H1 (cell line): ENCODE data around the gene LRBA. TPM values are rescaled to one million over a fixed set of nuclear protein-coding genes. Genes with fewer than 3 reads are reported as not detected.

Experiments
- CTCF ChIA-PET: fragments of 300-600 bp; sonication (Branson Sonifier 250); formaldehyde crosslinking; loops from one replicate; lab custom pipeline; 2021; ENCODE audit not compliant: partially characterized antibody; lab: Charles Lee
- POLR2A ChIA-PET: fragments of 300-600 bp; sonication (Branson Sonifier 250); formaldehyde crosslinking; loops from one replicate; lab custom pipeline; 2021; ENCODE audit warnings: inconsistent platforms; ENCODE audit not compliant: partially characterized antibody; lab: Charles Lee
- DNase-seq, 2 experiments: peaks; one replicate each; pipeline versions ENCODE4 v3.0.0 to v3.0.0-alpha.2; 2010 to 2022; ENCODE audit warnings: low spot score in 2 of 2, low read depth in 1 of 2, mixed read lengths in 1 of 2
- FAIRE-seq: peaks from 2 replicates; lab custom pipeline; 2011; peaks lifted over from hg19 to GRCh38; lab: Jason Lieb, UNC
- H2AFZ ChIP-seq: 2 replicates; pipeline ENCODE4 v1.8.1; 2012; ENCODE audit warnings: low read length, inconsistent platforms
- H2AK5ac ChIP-seq: 2 replicates; pipeline ENCODE4 v1.6.1; 2013; ENCODE audit warnings: low read depth, low read length
- H2BK120ac ChIP-seq: replicated peaks from 2 replicates; pipeline ENCODE3; 2013; ENCODE audit warnings: low read depth, low read length, inconsistent platforms
- H2BK12ac ChIP-seq: 2 replicates; pipeline ENCODE4 v1.6.1; 2013; ENCODE audit warnings: low read depth, low read length
- H2BK15ac ChIP-seq: 2 replicates; pipeline ENCODE4 v1.6.1; 2013; ENCODE audit warnings: low read length
- H2BK20ac ChIP-seq: 2 replicates; pipeline ENCODE4 v1.6.1; 2013; ENCODE audit warnings: low read length
- H2BK5ac ChIP-seq: 2 replicates; pipeline ENCODE4 v1.6.1; 2013; ENCODE audit warnings: low read depth, low read length
- H3K14ac ChIP-seq: 2 replicates; pipeline ENCODE4 v1.6.1; 2013; ENCODE audit warnings: inconsistent platforms; ENCODE audit not compliant: insufficient read length
- H3K18ac ChIP-seq: 2 replicates; pipeline ENCODE4 v1.6.1; 2013; ENCODE audit warnings: low read length; ENCODE audit errors: extremely low read depth
- H3K23ac ChIP-seq: 2 replicates; pipeline ENCODE4 v1.6.1; 2013; ENCODE audit warnings: inconsistent platforms; ENCODE audit not compliant: insufficient read length
- H3K23me2 ChIP-seq: 2 replicates; pipeline ENCODE4 v1.6.1; 2013; ENCODE audit warnings: low read depth, low read length
- H3K27ac ChIP-seq: 2 replicates; pipeline ENCODE4 v1.6.1; 2011; ENCODE audit warnings: low read depth, low read length, inconsistent platforms
- H3K27me3 ChIP-seq, 4 experiments: replicated peaks in 1 of 4; 1 replicate in 1 of 4; 2 replicates in 3 of 4; pipeline versions ENCODE4 v1.6.1 to v1.8.1; 2011 to 2013; ENCODE audit warnings: low read length in 3 of 4, mild to moderate bottlenecking in 3 of 4, inconsistent platforms in 2 of 4, mixed read lengths in 2 of 4, moderate library complexity in 1 of 4; ENCODE audit not compliant: control insufficient read depth in 3 of 4, insufficient read depth in 3 of 4; ENCODE audit errors: extremely low read depth in 1 of 4
- H3K36me3 ChIP-seq, 4 experiments: 2 replicates each; pipeline versions ENCODE4 v1.6.1 to v1.8.1; 2011 to 2013; ENCODE audit warnings: mild to moderate bottlenecking in 4 of 4, low read length in 3 of 4, moderate library complexity in 2 of 4, control low read depth in 1 of 4, inconsistent platforms in 1 of 4; ENCODE audit not compliant: insufficient read depth in 4 of 4, control insufficient read depth in 2 of 4
- H3K4ac ChIP-seq: replicated peaks from 2 replicates; pipeline ENCODE3; 2013; ENCODE audit warnings: low read length, low read depth, mixed read lengths, inconsistent platforms; ENCODE audit not compliant: insufficient read length
- H3K4me1 ChIP-seq, 4 experiments: replicated peaks in 1 of 4; 1 replicate in 1 of 4; 2 replicates in 3 of 4; pipeline versions ENCODE4 v1.6.1 to v1.8.1; 2011 to 2013; ENCODE audit warnings: low read length in 3 of 4, inconsistent platforms in 2 of 4, mixed read lengths in 1 of 4; ENCODE audit not compliant: insufficient read depth in 4 of 4, control insufficient read depth in 3 of 4
- H3K4me2 ChIP-seq, 2 experiments: 2 replicates each; pipeline versions ENCODE4 v1.6.1 to v1.8.1; 2011 to 2013; ENCODE audit warnings: low read depth in 2 of 2, low read length in 2 of 2, control low read depth in 1 of 2, inconsistent platforms in 1 of 2, mild to moderate bottlenecking in 1 of 2; ENCODE audit not compliant: insufficient read depth in 1 of 2
- H3K4me3 ChIP-seq, 4 experiments: fragments of 200-600, 300-600 bp in 1 of 4; sonication (generic), shearing (Covaris generic), sonication (Bioruptor Twin) in 1 of 4; 2 replicates each; pipeline versions ENCODE4 v1.5.1 to v1.8.1; 2011 to 2016; ENCODE audit warnings: low read length in 4 of 4, low read depth in 3 of 4, control low read depth in 2 of 4, inconsistent platforms in 2 of 4, mild to moderate bottlenecking in 2 of 4, mixed read lengths in 1 of 4, moderate library complexity in 1 of 4; ENCODE audit not compliant: insufficient read depth in 2 of 4; ENCODE audit errors: extremely low read depth in 1 of 4
- H3K56ac ChIP-seq: replicated peaks from 2 replicates; pipeline ENCODE3; 2013; ENCODE audit warnings: low read depth, mild to moderate bottlenecking, mixed read lengths, low read length, inconsistent platforms; ENCODE audit not compliant: insufficient read length
- H3K79me1 ChIP-seq: 2 replicates; pipeline ENCODE4 v1.6.1; 2013; ENCODE audit warnings: low read depth, low read length, control low read depth
- H3K79me2 ChIP-seq, 2 experiments: 2 replicates each; pipeline versions ENCODE4 v1.6.1 to v1.8.1; 2012 to 2013; ENCODE audit warnings: low read length in 2 of 2, mild to moderate bottlenecking in 2 of 2, inconsistent platforms in 1 of 2; ENCODE audit not compliant: insufficient read depth in 2 of 2, control insufficient read depth in 1 of 2
- H3K9ac ChIP-seq, 4 experiments: replicated peaks in 1 of 4; 1 replicate in 1 of 4; 2 replicates in 3 of 4; pipeline versions ENCODE4 v1.6.1 to v1.8.1; 2011 to 2013; ENCODE audit warnings: low read depth in 3 of 4, low read length in 3 of 4, control low read depth in 2 of 4, mild to moderate bottlenecking in 2 of 4, moderate library complexity in 2 of 4, inconsistent platforms in 1 of 4; ENCODE audit errors: extremely low read depth in 1 of 4
- H3K9me3 ChIP-seq, 2 experiments: 2 replicates each; pipeline versions ENCODE4 v1.6.1 to v1.8.1; 2012 to 2013; ENCODE audit warnings: mild to moderate bottlenecking in 2 of 2, moderate library complexity in 2 of 2, control low read depth in 1 of 2, inconsistent platforms in 1 of 2, low read depth in 1 of 2, low read length in 1 of 2, mixed read lengths in 1 of 2; ENCODE audit not compliant: insufficient read depth in 2 of 2
- H4K20me1 ChIP-seq, 2 experiments: replicated peaks in 1 of 2; 2 replicates each; pipeline versions ENCODE3 to v1.8.1; 2011 to 2013; ENCODE audit warnings: inconsistent platforms in 2 of 2, low read length in 2 of 2, mild to moderate bottlenecking in 1 of 2; ENCODE audit not compliant: insufficient read depth in 2 of 2, control insufficient read depth in 1 of 2
- H4K5ac ChIP-seq: 2 replicates; pipeline ENCODE4 v1.6.1; 2013; ENCODE audit warnings: low read length, low read depth, mixed read lengths, inconsistent platforms; ENCODE audit not compliant: insufficient read length
- H4K8ac ChIP-seq: 2 replicates; pipeline ENCODE4 v1.8.0; 2013; ENCODE audit warnings: mild to moderate bottlenecking, moderate library complexity, low read length, inconsistent platforms; ENCODE audit not compliant: insufficient read depth; ENCODE audit errors: extremely low read depth
- H4K91ac ChIP-seq: replicated peaks from 2 replicates; pipeline ENCODE3; 2013; ENCODE audit warnings: low read length, mixed read lengths, inconsistent platforms; ENCODE audit not compliant: insufficient read length
- HDAC6 ChIP-seq: IDR thresholded peaks from one replicate; pipeline ENCODE4 v1.7.1; 2012; ENCODE audit warnings: low read depth, mild to moderate bottlenecking, inconsistent platforms, low read length, moderate library complexity
- WGBS, 2 experiments: shearing (Covaris generic) in 1 of 2; methylation state at CpG; one replicate each; pipeline versions ENCODE4 v1.1.6 to v1.1.7; 2013 to 2015; ENCODE audit warnings: low lambda C conversion rate in 2 of 2, mixed read lengths in 2 of 2, inconsistent platforms in 1 of 2, low coverage in 1 of 2, missing lambda C conversion rate in 1 of 2; ENCODE audit not compliant: insufficient replicate concordance in 2 of 2, insufficient coverage in 1 of 2, insufficient read length in 1 of 2; ENCODE audit errors: extremely low coverage in 1 of 2, missing lambda C conversion rate in 1 of 2; 5-methylcytosine and 5-hydroxymethylcytosine counted together
- polyA plus RNA-seq, 7 experiments: library from polyadenylated mRNA; depleted of rRNA in 3 of 7; stranded (reverse) in 5 of 7; unstranded in 2 of 7; fragments of >200 nt in 5 of 7; fragments of 200-250 nt in 2 of 7; gene quantifications; 1 replicate in 5 of 7; 2 replicates in 1 of 7; 4 replicates in 1 of 7; pipeline versions ENCODE4 v1.2.1 to v1.2.3, GENCODE V29; 2011 to 2013; ENCODE audit warnings: missing spikeins in 2 of 7, mixed read lengths in 2 of 7
- total RNA-seq: library from RNA; stranded (reverse); fragmentation: NEBNext Ultra II Directional; extraction: Animal tissue kit (Norgen Biotek cat#: 25700); gene quantifications from 2 replicates; pipeline ENCODE4 v1.2.1, GENCODE V29; 2021

LRBA gene
- total and polyA plus RNA-seq, 2 of the 8 experiments (the other 6 are each of a cell fraction or from before 2014, with no cell fraction given) = 54.6 to 83.2 TPM

DNA sequence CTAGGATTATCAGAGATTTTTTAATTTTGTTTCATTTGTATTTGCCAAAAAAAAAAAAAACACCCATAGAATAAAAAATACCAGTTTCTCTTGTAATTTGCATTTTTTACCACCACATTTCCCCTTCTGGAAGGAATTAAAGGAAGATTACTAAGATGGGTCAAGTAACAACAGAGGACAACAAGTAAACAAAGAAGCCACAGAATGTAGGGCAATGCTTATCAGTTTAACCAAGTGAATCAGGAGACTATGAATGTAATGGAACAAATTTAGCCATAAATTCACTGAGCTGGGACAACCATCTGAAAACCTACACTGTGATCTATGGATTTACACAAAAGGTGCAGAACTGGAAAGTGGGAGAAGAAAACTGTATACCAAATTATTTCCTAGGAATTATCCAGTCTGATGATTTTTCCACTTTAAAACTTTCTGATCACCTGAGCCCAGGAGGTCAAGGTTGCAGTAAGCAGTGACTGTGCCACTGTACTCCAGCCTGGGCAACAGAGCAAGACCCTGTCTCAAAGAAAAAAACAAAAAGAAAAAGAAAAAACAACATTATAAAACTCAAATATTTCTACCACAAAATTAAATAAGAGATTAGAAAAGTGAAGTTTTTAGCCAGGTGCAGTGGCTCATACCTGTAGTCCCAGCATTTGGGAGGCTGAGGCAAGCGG, 32.4 kb downstream of the LRBA start:
- H3K4me1 ChIP-seq = no peaks in the 10 kb centered on the region; a peak in 1 of 7 replicates
- no peak overlapping the region for H4K91ac ChIP-seq
- H4K20me1 ChIP-seq = peaks cover 5 to 7% of the 10 kb centered on the region in 2 experiments
- TF ChIP-seq HDAC6 = no peak
- TF ChIP-seq, all 59 proteins: peak for 0
- H3K18ac ChIP-seq = no peak overlapping the region
- no peak overlapping the region for H3K23ac ChIP-seq
- H3K27me3 ChIP-seq = no peaks in the 10 kb centered on the region
- H3K56ac ChIP-seq = no peak overlapping the region
- no peak overlapping the region for H2BK15ac ChIP-seq
- H2BK5ac ChIP-seq = no peak overlapping the region
- H3K14ac ChIP-seq = no peak overlapping the region
- ChIA-PET POLR2A (interaction anchor here (0.5 kb wide), 1 partner anchor 870 kb away, joined by 3 read pairs; no protein-coding TSS in a partner anchor), CTCF (no interaction called here)
- H2AFZ ChIP-seq = no peak overlapping the region
- H3K4ac ChIP-seq = no peak overlapping the region
- H4K5ac ChIP-seq = no peak overlapping the region
- H3K4me2 ChIP-seq = no peak overlapping the region
- DNase-seq = no peak
- no peak overlapping the region for H4K8ac ChIP-seq
- no peaks in the 10 kb centered on the region for H3K9me3 ChIP-seq
- no peak overlapping the region for H2BK120ac ChIP-seq
- H3K27ac ChIP-seq = no peak overlapping the region
- H3K9ac ChIP-seq = no peak overlapping the region
- no peak overlapping the region for H2BK12ac ChIP-seq
- H2AK5ac ChIP-seq = no peak overlapping the region
- H3K36me3 ChIP-seq = no peaks in the 10 kb centered on the region; a peak in 1 of 8 replicates
- H3K4me3 ChIP-seq = no peak overlapping the region
- FAIRE-seq = no peak
- peaks cover 7% of the 10 kb centered on the region for H3K79me1 ChIP-seq
- 87% methylated on average over 1 of the region's 1 CpG; no CpG with 5 or more reads in 1 of the 2 experiments for WGBS, 2 experiments
- peaks cover 6 to 81% of the 10 kb centered on the region in 2 experiments; a peak in 2 of 4 replicates for H3K79me2 ChIP-seq
- H2BK20ac ChIP-seq = no peak overlapping the region
- no peaks in the 10 kb centered on the region for H3K23me2 ChIP-seq
